WTC11 (cell line): Measurements from ENCODE around the gene PGBD5. TPM values are rescaled to one million over a fixed set of nuclear protein-coding genes. Genes with fewer than 3 reads are reported as not detected.

ENCODE experiments used
- ATAC-seq: fragments of 200-7000 bp; cut with Tn5 transposase; 2 replicates; pipeline ENCODE4 v1.10.0; 2021; ENCODE audit warnings: mild to moderate bottlenecking, moderate library complexity
- CTCF ChIA-PET: fragments of 300-600 bp; sonication (Branson Sonifier 250); formaldehyde crosslinking; loops from one replicate; lab custom pipeline; 2021; ENCODE audit warnings: antibody characterized with exemption; lab: Charles Lee
- POLR2A ChIA-PET: fragments of 350-600 bp; sonication (Branson Sonifier 250); formaldehyde crosslinking; loops from one replicate; lab custom pipeline; 2021; ENCODE audit warnings: antibody characterized with exemption; lab: Charles Lee
- DNase-seq: peaks from one replicate; pipeline ENCODE4 v3.0.0; 2021; ENCODE audit warnings: low spot score
- H3K27ac Mint-ChIP-seq: 2 replicates; pipeline ENCODE4 v1.8.0; 2021; ENCODE audit warnings: mixed read lengths
- H3K27me3 Mint-ChIP-seq: 2 replicates; pipeline ENCODE4 v1.8.0; 2021; ENCODE audit warnings: low read depth, mild to moderate bottlenecking, moderate library complexity, mixed read lengths
- H3K36me3 Mint-ChIP-seq: 2 replicates; pipeline ENCODE4 v1.8.0; 2021; ENCODE audit warnings: mixed read lengths
- H3K4me1 Mint-ChIP-seq: 2 replicates; pipeline ENCODE4 v1.8.0; 2022; ENCODE audit warnings: mixed read lengths
- H3K4me3 Mint-ChIP-seq: 2 replicates; pipeline ENCODE4 v1.8.0; 2021; ENCODE audit warnings: mild to moderate bottlenecking, moderate library complexity, mixed read lengths
- H3K9me3 Mint-ChIP-seq: 2 replicates; pipeline ENCODE4 v1.8.0; 2021; ENCODE audit warnings: mixed read lengths
- ARID4B ChIP-seq: sonication (generic); formaldehyde crosslinking; IDR thresholded peaks from 2 replicates; pipeline ENCODE4 v1.8.0; 2023; ENCODE audit warnings: missing genetic modification reagents, mild to moderate bottlenecking, borderline replicate concordance
- ESRRA ChIP-seq: sonication (generic); formaldehyde crosslinking; IDR thresholded peaks from 2 replicates; pipeline ENCODE4 v1.8.1; 2022; ENCODE audit warnings: mild to moderate bottlenecking, missing genetic modification reagents, borderline replicate concordance
- IRF1 ChIP-seq: sonication (generic); formaldehyde crosslinking; IDR thresholded peaks from 2 replicates; pipeline ENCODE4 v1.8.0; 2023; ENCODE audit warnings: missing genetic modification reagents
- IRF2 ChIP-seq: sonication (generic); formaldehyde crosslinking; IDR thresholded peaks from 2 replicates; pipeline ENCODE4 v1.8.0; 2022; ENCODE audit warnings: low read depth, missing genetic modification reagents, borderline replicate concordance
- PRRX2 ChIP-seq: fragments of 250-450 bp; sonication (Bioruptor Pico); IDR thresholded peaks from 2 replicates; pipeline ENCODE4 v1.8.0; 2021; ENCODE audit warnings: mild to moderate bottlenecking
- RORB ChIP-seq: fragments of 250-450 bp; sonication (Bioruptor Pico); IDR thresholded peaks from 2 replicates; pipeline ENCODE4 v1.9.0; 2021; ENCODE audit warnings: mild to moderate bottlenecking
- SMAD4 ChIP-seq: sonication (generic); formaldehyde crosslinking; IDR thresholded peaks from 2 replicates; pipeline ENCODE4 v1.8.0; 2022; ENCODE audit warnings: mild to moderate bottlenecking, missing genetic modification reagents
- STAT6 ChIP-seq: sonication (generic); formaldehyde crosslinking; conservative IDR thresholded peaks from 2 replicates; pipeline ENCODE4 v1.8.1; 2023; ENCODE audit warnings: mild to moderate bottlenecking, low read depth, missing genetic modification reagents, moderate library complexity
- TCF7 ChIP-seq: sonication (generic); formaldehyde crosslinking; IDR thresholded peaks from 2 replicates; pipeline ENCODE4 v1.8.0; 2022; ENCODE audit warnings: mild to moderate bottlenecking, low read depth, missing genetic modification reagents, moderate library complexity
- ZNF219 ChIP-seq: sonication (generic); formaldehyde crosslinking; IDR thresholded peaks from 2 replicates; pipeline ENCODE4 v1.8.0; 2023; ENCODE audit warnings: missing genetic modification reagents, mild to moderate bottlenecking, borderline replicate concordance
- ZNF263 ChIP-seq: sonication (generic); formaldehyde crosslinking; IDR thresholded peaks from 2 replicates; pipeline ENCODE4 v1.8.1; 2022; ENCODE audit warnings: low read depth, mild to moderate bottlenecking, moderate library complexity, missing genetic modification reagents
- ZNF281 ChIP-seq: sonication (generic); formaldehyde crosslinking; IDR thresholded peaks from 2 replicates; pipeline ENCODE4 v1.8.0; 2023; ENCODE audit warnings: mild to moderate bottlenecking, missing genetic modification reagents
- ZNF532 ChIP-seq: fragments of 250-450 bp; sonication (Bioruptor Pico); IDR thresholded peaks from 2 replicates; pipeline ENCODE4 v1.9.0; 2021; ENCODE audit warnings: mild to moderate bottlenecking, borderline replicate concordance
- ZNF671 ChIP-seq: fragments of 250-450 bp; sonication (Bioruptor Pico); IDR thresholded peaks from 2 replicates; pipeline ENCODE4 v1.8.0; 2021; ENCODE audit warnings: mild to moderate bottlenecking
- ZSCAN18 ChIP-seq: fragments of 250-450 bp; sonication (Bioruptor Pico); IDR thresholded peaks from 2 replicates; pipeline ENCODE4 v2.1.2; 2022; ENCODE audit warnings: mild to moderate bottlenecking, moderate library complexity
- total RNA-seq: library from RNA; stranded (reverse); gene quantifications from 3 replicates; pipeline ENCODE4 v1.2.3, GENCODE V29; 2021

The PGBD5 gene
- total RNA-seq, 1 experiment from 2014 or later = 23.8 TPM

- Mint-ChIP-seq H3K27ac (no peak overlapping the region), H3K4me3 (no peak overlapping the region), H3K4me1 (peaks cover 38% of the 10 kb centered on the region), H3K27me3 (no peaks in the 10 kb centered on the region), H3K36me3 (peaks cover 9% of the 10 kb centered on the region; the same call in 1 of the 2 replicates), H3K9me3 (no peaks in the 10 kb centered on the region)
- no peak for DNase-seq
- CTCF ChIA-PET = interaction anchor here (0.6 kb wide), 1 partner anchor 621 kb away, joined by 3 read pairs; no protein-coding TSS in a partner anchor
- POLR2A ChIA-PET = no interaction called here
- no peak for ATAC-seq
- TF ChIP-seq PRRX2 (CRISPR knock-in tag) (no peak), ZNF219 (CRISPR knock-in tag) (no peak), TCF7 (CRISPR knock-in tag) (no peak), ZNF671 (CRISPR knock-in tag) (no peak), STAT6 (CRISPR knock-in tag) (no peak), ZNF263 (CRISPR knock-in tag) (no peak)
Measured at GRCh38 chr1:230282157-230282556, 144.0 kb downstream of the PGBD5 start.

- H3K36me3 Mint-ChIP-seq = peaks cover 9% of the 10 kb centered on the region; the same call in 1 of the 2 replicates
- H3K9me3 Mint-ChIP-seq = no peaks in the 10 kb centered on the region
- no peak overlapping the region for H3K4me3 Mint-ChIP-seq
- TF ChIP-seq ZNF219 (CRISPR knock-in tag) (no peak), ZSCAN18 (CRISPR knock-in tag) (no peak), IRF1 (CRISPR knock-in tag) (no peak), ZNF532 (no peak), ESRRA (CRISPR knock-in tag) (no peak), ZNF281 (no peak), RORB (CRISPR knock-in tag) (no peak), IRF2 (CRISPR knock-in tag) (no peak), ARID4B (CRISPR knock-in tag) (no peak), SMAD4 (CRISPR knock-in tag) (no peak)
- ChIA-PET CTCF (interaction anchor here (0.6 kb wide), 1 partner anchor 620 kb away, joined by 3 read pairs; no protein-coding TSS in a partner anchor), POLR2A (no interaction called here)
- peak overlapping the region; percentile 53; the same call in 1 of the 2 replicates for H3K27ac Mint-ChIP-seq
- DNase-seq = no peak
- ATAC-seq = no peak
- peaks cover 43% of the 10 kb centered on the region for H3K4me1 Mint-ChIP-seq
- H3K27me3 Mint-ChIP-seq = no peaks in the 10 kb centered on the region
Measured at GRCh38 chr1:230281556-230281955, 144.6 kb downstream of the PGBD5 start.
